Nucleus accumbens (tissue), 56 donors: ENCODE measurements around the gene NSL1.

Experiments
- DNase-seq, 56 donors: peaks; one replicate each; lab custom pipeline; 2025; lab: John Stamatoyannopoulos, UW

The NSL1 gene, protein sequence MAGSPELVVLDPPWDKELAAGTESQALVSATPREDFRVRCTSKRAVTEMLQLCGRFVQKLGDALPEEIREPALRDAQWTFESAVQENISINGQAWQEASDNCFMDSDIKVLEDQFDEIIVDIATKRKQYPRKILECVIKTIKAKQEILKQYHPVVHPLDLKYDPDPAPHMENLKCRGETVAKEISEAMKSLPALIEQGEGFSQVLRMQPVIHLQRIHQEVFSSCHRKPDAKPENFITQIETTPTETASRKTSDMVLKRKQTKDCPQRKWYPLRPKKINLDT

DNA sequence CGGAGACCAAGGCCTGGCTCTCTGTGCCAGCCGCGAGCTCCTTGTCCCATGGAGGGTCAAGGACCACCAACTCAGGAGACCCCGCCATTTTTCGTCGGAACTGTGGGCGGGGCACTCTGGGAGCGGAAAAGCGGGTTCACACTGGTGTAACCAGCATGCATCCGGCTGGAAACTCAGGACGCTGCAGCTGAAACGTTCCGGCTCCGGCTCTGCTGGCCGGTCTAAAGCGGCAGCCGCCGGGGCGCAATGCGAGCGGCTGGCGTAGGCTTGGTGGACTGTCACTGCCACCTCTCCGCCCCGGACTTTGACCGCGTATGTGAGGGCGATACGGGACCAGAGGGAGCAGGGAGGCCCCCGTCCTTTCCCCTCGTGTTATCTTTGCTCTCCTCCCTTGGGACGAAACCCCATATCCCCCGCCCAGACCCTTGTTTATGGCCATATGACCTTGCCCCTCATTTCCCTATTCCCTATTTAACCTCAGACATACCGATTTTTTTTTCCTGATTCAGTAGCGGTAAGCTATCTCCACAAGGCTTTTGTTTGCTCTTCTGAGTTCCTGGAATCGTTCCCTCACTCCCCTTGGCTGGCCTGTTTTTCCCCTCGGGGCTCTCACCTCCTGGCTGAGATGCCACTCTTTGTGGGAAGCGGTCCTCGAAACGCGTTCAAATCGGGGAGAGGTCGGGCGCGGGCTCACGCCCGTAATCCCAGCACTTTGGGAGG, at the start of gene NSL1, which contains the start of gene TATDN3:
TSS of gene NSL1 (minus strand) at position 102 of the 720 bp plus-strand sequence. CDS start at position 88, 14 bp downstream.
TSS of gene TATDN3 (plus strand) at position 219 of the 720 bp plus-strand sequence. CDS start at position 247, 28 bp downstream.
- DNase-seq = peak in 55 of 56 donors; percentile 18 to 95 (median 84)

- DNase-seq = no peak
Observed at GRCh38 chr1:212838145-212838544, 46.6 kb upstream of the NSL1 start.

- DNase-seq = peak in 3 of 56 donors; percentile 2 to 5 (median 3)
Observed at GRCh38 chr1:212833211-212834207, 41.9 kb upstream of the NSL1 start.

GRCh38 chr1:212828395-212828794, 36.8 kb upstream of the NSL1 start:
- no peak for DNase-seq

GRCh38 chr1:212827831-212828278, 36.3 kb upstream of the NSL1 start:
- DNase-seq = no peak

GRCh38 chr1:212827171-212827776, 35.7 kb upstream of the NSL1 start:
- DNase-seq = no peak

GRCh38 chr1:212825798-212826452, 34.3 kb upstream of the NSL1 start:
- no peak for DNase-seq

DNA sequence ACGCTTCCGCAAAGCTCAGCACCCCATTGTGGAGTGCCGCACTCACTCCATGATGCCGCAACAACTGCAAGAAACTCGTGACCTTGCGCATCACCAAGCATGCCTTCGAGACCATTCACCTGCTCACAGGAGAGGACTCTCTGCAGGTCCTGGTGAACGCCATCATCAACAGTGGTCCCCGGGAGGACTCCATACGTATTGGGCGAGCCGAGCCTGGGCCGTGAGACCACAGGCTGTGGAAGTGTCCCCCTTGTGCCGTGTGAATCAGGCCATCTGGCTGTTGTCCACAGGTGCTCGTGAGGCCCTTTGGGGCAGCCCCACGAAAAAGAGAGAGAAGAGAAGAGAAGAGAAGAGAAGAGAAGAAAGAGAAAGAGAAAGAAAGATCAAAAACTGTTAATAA, 32.6 kb upstream of the NSL1 start:
- no peak for DNase-seq

GRCh38 chr1:212822956-212823355, 31.4 kb upstream of the NSL1 start:
- no peak for DNase-seq

DNA sequence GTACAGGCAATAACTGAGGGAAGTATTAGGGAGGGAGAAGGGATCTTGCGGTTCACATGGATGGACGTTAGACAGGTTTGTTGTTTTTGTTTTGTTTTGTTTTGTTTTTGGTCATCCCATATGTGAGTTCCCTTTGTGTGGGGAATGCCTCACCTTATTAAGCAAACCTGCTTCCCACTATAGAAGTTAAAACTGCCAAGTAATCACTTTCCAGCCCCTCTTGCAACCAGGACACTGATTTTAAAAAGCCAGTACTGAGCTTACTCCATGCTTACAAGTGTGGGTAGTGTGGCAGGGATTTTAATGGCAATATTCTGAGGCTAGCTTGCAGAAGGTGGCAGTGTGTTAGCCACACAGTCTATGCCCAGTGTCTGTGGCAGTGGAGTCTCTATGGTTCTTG, 29.4 kb upstream of the NSL1 start:
- DNase-seq = no peak

DNA sequence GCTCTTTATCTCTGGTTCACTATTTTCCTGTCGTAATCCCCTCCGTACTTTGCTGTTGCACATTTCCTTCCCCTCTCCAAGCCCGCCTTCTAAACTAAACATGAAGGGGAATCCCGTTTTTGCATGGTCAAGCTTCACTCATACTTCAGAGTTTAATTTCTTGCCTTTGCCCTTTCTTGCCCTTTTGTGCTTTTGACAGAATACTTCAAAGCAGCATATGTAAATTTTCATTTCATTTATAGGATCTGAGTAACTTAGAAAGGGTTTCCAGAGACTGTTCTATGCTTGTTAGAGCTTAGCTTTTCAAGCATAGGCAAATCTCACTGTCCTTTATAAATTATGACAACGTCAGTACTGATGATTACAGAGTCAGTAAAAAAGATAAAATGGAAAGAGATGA, 28.1 kb upstream of the NSL1 start:
- DNase-seq = no peak

- DNase-seq = no peak
Observed at GRCh38 chr1:212816567-212817278, 25.1 kb upstream of the NSL1 start.

GRCh38 chr1:212814537-212815334, 23.2 kb upstream of the NSL1 start:
- DNase-seq = peak in 6 of 56 donors; percentile 0 to 42 (median 2)

GRCh38 chr1:212805767-212806166, 14.2 kb upstream of the NSL1 start:
- DNase-seq = no peak

GRCh38 chr1:212797681-212798080, 6.1 kb upstream of the NSL1 start:
- DNase-seq = peak in 1 of 56 donors; percentile 23

DNA sequence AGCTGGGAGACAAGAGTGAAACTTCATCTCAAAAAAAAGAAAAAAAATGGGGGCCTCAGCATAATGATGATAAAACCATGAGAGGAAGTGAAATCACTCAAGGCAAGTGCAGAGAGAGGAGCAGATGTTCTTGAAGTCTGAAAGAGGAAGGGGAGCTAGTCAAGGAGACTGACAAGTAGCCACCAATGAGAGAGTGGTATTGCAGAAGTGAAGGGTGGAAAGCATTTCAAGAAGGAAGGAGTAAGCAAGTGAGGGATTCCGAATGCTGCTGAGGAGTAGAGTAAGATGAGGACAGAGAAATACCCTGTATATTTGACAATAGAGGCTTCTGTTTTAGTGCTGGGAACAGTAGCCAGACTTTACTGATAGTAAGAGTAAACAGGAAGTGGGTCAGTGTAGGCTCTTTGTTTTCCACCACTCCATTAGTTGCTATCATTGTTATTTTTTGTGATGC, 3.0 kb upstream of the NSL1 start:
- DNase-seq = peak in 10 of 56 donors; percentile 1 to 41 (median 8)

GRCh38 chr1:212792396-212792908, 875 bp upstream of the NSL1 start:
- DNase-seq = no peak

GRCh38 chr1:212791261-212791675, 309 bp downstream of the NSL1 start:
- peak in 7 of 56 donors; percentile 47 to 84 (median 72) for DNase-seq
